NCI-H748 (cell line): Measurements from ENCODE around the gene BMPR1A.

Experiments used
- DNase-seq: peaks from one replicate; lab custom pipeline; 2025; ENCODE audit not compliant: unreplicated experiment; lab: John Stamatoyannopoulos, UW

BMPR1A gene

GRCh38 chr10:86759073-86759672 lies 2.8 kb downstream of the BMPR1A start:
- DNase-seq = no peak

- no peak for DNase-seq
These were observed 7.0 kb downstream of the BMPR1A start for GRCh38 chr10:86763404-86763803.

- no peak for DNase-seq
These were observed 9.1 kb downstream of the BMPR1A start for GRCh38 chr10:86765548-86765947.

GRCh38 chr10:86768412-86769062 lies 12.1 kb downstream of the BMPR1A start:
- no peak for DNase-seq

GRCh38 chr10:86769991-86770390 lies 13.6 kb downstream of the BMPR1A start:
- no peak for DNase-seq

- DNase-seq = no peak
These were observed 14.1 kb downstream of the BMPR1A start for GRCh38 chr10:86770412-86770960.

- no peak for DNase-seq
These were observed 17.1 kb downstream of the BMPR1A start for GRCh38 chr10:86773498-86773897.

- no peak for DNase-seq
These were observed 18.8 kb downstream of the BMPR1A start for GRCh38 chr10:86775056-86775869.

GRCh38 chr10:86775870-86776180 lies 19.4 kb downstream of the BMPR1A start:
- DNase-seq = no peak

- no peak for DNase-seq
These were observed 23.0 kb downstream of the BMPR1A start for GRCh38 chr10:86779220-86780017.

GRCh38 chr10:86782701-86783418 lies 26.4 kb downstream of the BMPR1A start:
- DNase-seq = no peak

- no peak for DNase-seq
These were observed 28.6 kb downstream of the BMPR1A start for GRCh38 chr10:86785037-86785436.

- no peak for DNase-seq
These were observed 29.5 kb downstream of the BMPR1A start for GRCh38 chr10:86785968-86786367.

- no peak for DNase-seq
These were observed 29.9 kb downstream of the BMPR1A start for GRCh38 chr10:86786368-86786767.

- no peak for DNase-seq
These were observed 34.0 kb downstream of the BMPR1A start for GRCh38 chr10:86790394-86790793.

GRCh38 chr10:86792461-86793167 lies 36.2 kb downstream of the BMPR1A start:
- no peak for DNase-seq

- no peak for DNase-seq
These were observed 37.3 kb downstream of the BMPR1A start for GRCh38 chr10:86793696-86794095.

GRCh38 chr10:86795353-86795752 lies 38.9 kb downstream of the BMPR1A start:
- no peak for DNase-seq

GRCh38 chr10:86798025-86798424 lies 41.6 kb downstream of the BMPR1A start:
- DNase-seq = no peak

- DNase-seq = no peak
These were observed 42.2 kb downstream of the BMPR1A start for GRCh38 chr10:86798611-86799010.
